Nucleus accumbens (tissue), 56 donors: Measurements from ENCODE around the gene HS2ST1.

Experiments used
- DNase-seq, 56 donors: peaks; one replicate each; lab custom pipeline; 2025; lab: John Stamatoyannopoulos, UW

HS2ST1 gene

GRCh38 chr1:87151500-87152421 is 237.3 kb downstream of the HS2ST1 start:
- peak in 46 of 56 donors; percentile 11 to 79 (median 46) for DNase-seq

- peak in 4 of 56 donors; percentile 14 to 18 (median 16) for DNase-seq
Measured at GRCh38 chr1:87154384-87154783, 239.9 kb downstream of the HS2ST1 start.

DNA sequence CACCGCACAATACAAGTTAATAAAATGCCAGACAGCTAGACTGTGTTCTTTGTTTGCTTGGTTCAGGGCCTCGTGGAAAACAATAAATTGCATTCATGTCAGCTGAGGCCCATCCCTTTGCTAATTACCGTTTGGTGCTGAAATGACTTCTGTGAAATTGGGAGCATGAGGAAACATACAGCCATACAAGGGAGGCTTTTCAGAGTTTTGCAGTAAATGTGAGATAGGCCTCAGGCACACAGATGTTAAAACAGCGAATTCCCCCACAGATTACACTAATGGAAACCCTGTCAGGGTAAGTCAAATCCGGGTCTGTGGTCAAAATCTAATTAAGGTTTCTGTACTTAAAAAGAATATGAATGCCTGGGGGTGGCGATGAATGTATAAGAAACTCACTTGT is 240.7 kb downstream of the HS2ST1 start:
- peak in 9 of 56 donors; percentile 8 to 30 (median 13) for DNase-seq

DNA sequence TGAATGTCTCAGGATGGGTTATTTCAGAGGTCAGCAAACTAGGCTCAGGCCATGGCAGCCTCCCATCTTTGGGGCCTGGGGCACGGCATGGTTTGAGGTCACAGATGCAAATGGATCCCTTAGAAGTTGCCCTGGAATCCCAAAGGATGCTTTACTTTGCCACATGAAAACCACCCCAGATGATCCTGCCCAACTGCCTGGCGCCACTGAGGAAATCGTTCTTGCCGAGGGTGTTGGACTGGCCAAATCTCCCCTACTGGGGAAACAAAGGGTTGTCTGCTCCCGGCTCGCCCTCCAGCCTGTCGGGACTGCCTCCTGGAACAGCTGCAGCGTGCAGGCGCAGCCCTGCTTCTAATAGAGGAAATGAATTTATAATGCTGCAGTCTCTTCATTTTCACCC is 241.2 kb downstream of the HS2ST1 start:
- DNase-seq, result peak in 5 of 56 donors; percentile 9 to 17 (median 16)

- peak in 2 of 56 donors; percentile 6 to 8 for DNase-seq
Measured at GRCh38 chr1:87156124-87156523, 241.7 kb downstream of the HS2ST1 start.

GRCh38 chr1:87159378-87159915 is 245.0 kb downstream of the HS2ST1 start:
- no peak for DNase-seq
